ENCODE measurements around the gene TBX21.

DNA sequence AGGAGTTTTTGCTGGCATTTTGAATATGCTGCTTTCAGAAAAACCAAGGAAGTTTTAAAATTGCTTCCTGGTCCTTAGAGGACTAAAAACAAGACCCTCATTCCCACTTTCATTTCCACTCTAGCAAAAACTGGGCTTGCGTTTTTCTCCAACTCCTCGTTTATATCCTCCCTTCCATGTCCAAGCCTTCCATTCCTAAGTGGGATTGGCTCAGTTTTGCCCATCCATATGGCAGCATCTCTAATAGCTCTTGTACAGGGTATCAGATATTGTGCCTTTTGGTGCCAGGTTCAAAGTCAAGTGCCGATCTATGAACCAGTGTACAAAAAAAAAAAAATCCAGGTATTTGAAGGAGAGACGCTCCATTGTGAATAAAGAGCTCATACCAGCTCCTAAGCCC, 49.0 kb upstream of the TBX21 start:
- TF ChIP-seq, protein P1, sequence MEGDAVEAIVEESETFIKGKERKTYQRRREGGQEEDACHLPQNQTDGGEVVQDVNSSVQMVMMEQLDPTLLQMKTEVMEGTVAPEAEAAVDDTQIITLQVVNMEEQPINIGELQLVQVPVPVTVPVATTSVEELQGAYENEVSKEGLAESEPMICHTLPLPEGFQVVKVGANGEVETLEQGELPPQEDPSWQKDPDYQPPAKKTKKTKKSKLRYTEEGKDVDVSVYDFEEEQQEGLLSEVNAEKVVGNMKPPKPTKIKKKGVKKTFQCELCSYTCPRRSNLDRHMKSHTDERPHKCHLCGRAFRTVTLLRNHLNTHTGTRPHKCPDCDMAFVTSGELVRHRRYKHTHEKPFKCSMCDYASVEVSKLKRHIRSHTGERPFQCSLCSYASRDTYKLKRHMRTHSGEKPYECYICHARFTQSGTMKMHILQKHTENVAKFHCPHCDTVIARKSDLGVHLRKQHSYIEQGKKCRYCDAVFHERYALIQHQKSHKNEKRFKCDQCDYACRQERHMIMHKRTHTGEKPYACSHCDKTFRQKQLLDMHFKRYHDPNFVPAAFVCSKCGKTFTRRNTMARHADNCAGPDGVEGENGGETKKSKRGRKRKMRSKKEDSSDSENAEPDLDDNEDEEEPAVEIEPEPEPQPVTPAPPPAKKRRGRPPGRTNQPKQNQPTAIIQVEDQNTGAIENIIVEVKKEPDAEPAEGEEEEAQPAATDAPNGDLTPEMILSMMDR (IDR thresholded peaks at IDR 0.05) = no peak
- TF ChIP-seq, protein P2, sequence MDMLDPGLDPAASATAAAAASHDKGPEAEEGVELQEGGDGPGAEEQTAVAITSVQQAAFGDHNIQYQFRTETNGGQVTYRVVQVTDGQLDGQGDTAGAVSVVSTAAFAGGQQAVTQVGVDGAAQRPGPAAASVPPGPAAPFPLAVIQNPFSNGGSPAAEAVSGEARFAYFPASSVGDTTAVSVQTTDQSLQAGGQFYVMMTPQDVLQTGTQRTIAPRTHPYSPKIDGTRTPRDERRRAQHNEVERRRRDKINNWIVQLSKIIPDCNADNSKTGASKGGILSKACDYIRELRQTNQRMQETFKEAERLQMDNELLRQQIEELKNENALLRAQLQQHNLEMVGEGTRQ (CRISPR knock-in tag; IDR thresholded peaks at IDR 0.05) = no peak
- TF ChIP-seq TEAD4 (CRISPR knock-in tag; IDR thresholded peaks at IDR 0.05) = no peak
- TF ChIP-seq, protein P3, sequence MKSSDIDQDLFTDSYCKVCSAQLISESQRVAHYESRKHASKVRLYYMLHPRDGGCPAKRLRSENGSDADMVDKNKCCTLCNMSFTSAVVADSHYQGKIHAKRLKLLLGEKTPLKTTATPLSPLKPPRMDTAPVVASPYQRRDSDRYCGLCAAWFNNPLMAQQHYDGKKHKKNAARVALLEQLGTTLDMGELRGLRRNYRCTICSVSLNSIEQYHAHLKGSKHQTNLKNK (CRISPR knock-in tag; IDR thresholded peaks at IDR 0.05) = no peak
